ENCODE measurements around the gene HNRNPCL1. TPM values are rescaled to one million over a fixed set of nuclear protein-coding genes. Genes with fewer than 3 reads are reported as not detected.
"Not testable (repeated sequence)": the region's sequence is repeated elsewhere in the genome, so short reads cannot be mapped to it uniquely, and the experiment has no call there.

HNRNPCL1 gene
- total RNA-seq, 5 donors from 2014 or later (not counting 1 experiment from before 2014, with no cell fraction given), result not detected

- no peak overlapping the region for H3K27ac Mint-ChIP-seq
These were observed 3.3 kb upstream of the HNRNPCL1 start for GRCh38 chr1:12851779-12852178.

GRCh38 chr1:12833251-12833650 is 15.3 kb downstream of the HNRNPCL1 start:
- no CpG with 5 or more reads among the region's 2 CpGs for WGBS (ENCODE audit: insufficient coverage)
- H3K27ac ChIP-seq (ENCODE audit: low read length); DNase-seq; CTCF ChIA-PET; H3K27me3 ChIP-seq (replicated peaks in 1 of 2; ENCODE audit: control insufficient read depth in 2 of 2, extremely low read depth in 1 of 2, insufficient read depth in 2 of 2, low read length in 1 of 2); H3K9me3 Mint-ChIP-seq; H3K4me3 Mint-ChIP-seq; H3K4me1 Mint-ChIP-seq; H3K9me3 ChIP-seq; H3K36me3 ChIP-seq (ENCODE audit: control insufficient read depth in 2 of 2, extremely low read depth in 1 of 2, insufficient read depth in 1 of 2, low read length in 1 of 2); H3K36me3 Mint-ChIP-seq; ATAC-seq (replicated peaks in 1 of 4); H3K4me1 ChIP-seq (ENCODE audit: control insufficient read depth in 1 of 2, extremely low read depth in 1 of 2, insufficient read depth in 2 of 2, low read length in 2 of 2); H3K27ac Mint-ChIP-seq; POLR2A ChIA-PET; H3K4me3 ChIP-seq (ENCODE audit: control insufficient read depth in 1 of 2, extremely low read depth in 1 of 2, low read length in 1 of 2): not testable (repeated sequence)
- peaks cover 13 to 15% of the 10 kb centered on the region in 2 donors for H3K27me3 Mint-ChIP-seq

More at GRCh38 chr1:12851779-12852178, 3.3 kb upstream of the HNRNPCL1 start:
- Histone ChIP-seq H3K4me3 (ENCODE audit: control insufficient read depth in 1 of 2, extremely low read depth in 1 of 2, low read length in 1 of 2) (no peak overlapping the region), H3K9me3 (no peaks in the 10 kb centered on the region), H3K4me1 (ENCODE audit: control insufficient read depth in 1 of 2, extremely low read depth in 1 of 2, insufficient read depth in 2 of 2, low read length in 2 of 2) (no peaks in the 10 kb centered on the region), H3K27me3 (replicated peaks in 1 of 2; ENCODE audit: control insufficient read depth in 2 of 2, extremely low read depth in 1 of 2, insufficient read depth in 2 of 2, low read length in 1 of 2) (peaks cover 0 to 4% of the 10 kb centered on the region in 2 experiments), H3K36me3 (ENCODE audit: control insufficient read depth in 2 of 2, extremely low read depth in 1 of 2, insufficient read depth in 1 of 2, low read length in 1 of 2) (no peaks in the 10 kb centered on the region), H3K27ac (ENCODE audit: low read length) (no peak overlapping the region)
- ChIA-PET POLR2A (no interaction called here), CTCF (no interaction called here)
- H3K27me3 Mint-ChIP-seq, result peaks cover 5 to 9% of the 10 kb centered on the region in 2 donors
- WGBS (ENCODE audit: insufficient coverage), result 80% methylated on average over 1 of the region's 4 CpGs
- ATAC-seq (replicated peaks in 1 of 4) (no peak), DNase-seq (no peak)
- H3K36me3 Mint-ChIP-seq, result no peaks in the 10 kb centered on the region
- no peak overlapping the region for H3K4me3 Mint-ChIP-seq
- peaks cover 0 to 7% (median 0%) of the 10 kb centered on the region in 3 donors for H3K9me3 Mint-ChIP-seq
- no peaks in the 10 kb centered on the region for H3K4me1 Mint-ChIP-seq

GRCh38 chr1:12831310-12831709 is 17.2 kb downstream of the HNRNPCL1 start, which contains the start of gene PRAMEF11:
Gene PRAMEF11, minus strand, starts transcription at chr1:12831410. Its CDS starts 2,621 bp downstream, at chr1:12828789.
- peaks cover 11 to 18% of the 10 kb centered on the region in 2 donors for H3K27me3 Mint-ChIP-seq
- H3K4me3 ChIP-seq (ENCODE audit: control insufficient read depth in 1 of 2, extremely low read depth in 1 of 2, low read length in 1 of 2); H3K36me3 Mint-ChIP-seq; DNase-seq; H3K4me1 ChIP-seq (ENCODE audit: control insufficient read depth in 1 of 2, extremely low read depth in 1 of 2, insufficient read depth in 2 of 2, low read length in 2 of 2); H3K4me1 Mint-ChIP-seq; ATAC-seq (replicated peaks in 1 of 4); H3K27ac Mint-ChIP-seq; H3K9me3 Mint-ChIP-seq; H3K9me3 ChIP-seq; H3K4me3 Mint-ChIP-seq; H3K36me3 ChIP-seq (ENCODE audit: control insufficient read depth in 2 of 2, extremely low read depth in 1 of 2, insufficient read depth in 1 of 2, low read length in 1 of 2); POLR2A ChIA-PET; H3K27ac ChIP-seq (ENCODE audit: low read length); CTCF ChIA-PET; H3K27me3 ChIP-seq (replicated peaks in 1 of 2; ENCODE audit: control insufficient read depth in 2 of 2, extremely low read depth in 1 of 2, insufficient read depth in 2 of 2, low read length in 1 of 2): not testable (repeated sequence)
- no CpG with 5 or more reads among the region's 3 CpGs for WGBS (ENCODE audit: insufficient coverage)

GRCh38 chr1:12819061-12819460 is 29.5 kb downstream of the HNRNPCL1 start:
- H3K36me3 ChIP-seq (ENCODE audit: control insufficient read depth in 2 of 2, extremely low read depth in 1 of 2, insufficient read depth in 1 of 2, low read length in 1 of 2); H3K27me3 ChIP-seq (replicated peaks in 1 of 2; ENCODE audit: control insufficient read depth in 2 of 2, extremely low read depth in 1 of 2, insufficient read depth in 2 of 2, low read length in 1 of 2); CTCF ChIA-PET; H3K27ac ChIP-seq (ENCODE audit: low read length); H3K4me1 Mint-ChIP-seq; H3K9me3 Mint-ChIP-seq; H3K27ac Mint-ChIP-seq; DNase-seq; H3K4me3 Mint-ChIP-seq; H3K36me3 Mint-ChIP-seq; H3K9me3 ChIP-seq; ATAC-seq (replicated peaks in 1 of 4); H3K4me1 ChIP-seq (ENCODE audit: control insufficient read depth in 1 of 2, extremely low read depth in 1 of 2, insufficient read depth in 2 of 2, low read length in 2 of 2); H3K4me3 ChIP-seq (ENCODE audit: control insufficient read depth in 1 of 2, extremely low read depth in 1 of 2, low read length in 1 of 2); POLR2A ChIA-PET: not testable (repeated sequence)
- peaks cover 26 to 31% of the 10 kb centered on the region in 2 donors for H3K27me3 Mint-ChIP-seq
- 66% methylated on average over 4 of the region's 6 CpGs for WGBS (ENCODE audit: insufficient coverage)

- WGBS (ENCODE audit: insufficient coverage), result 22% methylated on average over 1 of the region's 2 CpGs
- ATAC-seq (replicated peaks in 1 of 4), result no peak
- Mint-ChIP-seq H3K4me3 (no peak overlapping the region), H3K9me3 (peaks cover 2 to 6% (median 3%) of the 10 kb centered on the region in 3 donors), H3K4me1 (no peaks in the 10 kb centered on the region), H3K27ac (no peak overlapping the region), H3K36me3 (no peaks in the 10 kb centered on the region), H3K27me3 (peaks cover 27 to 43% of the 10 kb centered on the region in 2 donors)
- CTCF ChIA-PET, result no interaction called here
- Histone ChIP-seq H3K27me3 (replicated peaks in 1 of 2; ENCODE audit: control insufficient read depth in 2 of 2, extremely low read depth in 1 of 2, insufficient read depth in 2 of 2, low read length in 1 of 2) (peaks cover 0 to 37% of the 10 kb centered on the region in 2 experiments), H3K36me3 (ENCODE audit: control insufficient read depth in 2 of 2, extremely low read depth in 1 of 2, insufficient read depth in 1 of 2, low read length in 1 of 2) (no peaks in the 10 kb centered on the region), H3K4me1 (ENCODE audit: control insufficient read depth in 1 of 2, extremely low read depth in 1 of 2, insufficient read depth in 2 of 2, low read length in 2 of 2) (no peaks in the 10 kb centered on the region), H3K27ac (ENCODE audit: low read length) (no peak overlapping the region), H3K9me3 (no peaks in the 10 kb centered on the region), H3K4me3 (ENCODE audit: control insufficient read depth in 1 of 2, extremely low read depth in 1 of 2, low read length in 1 of 2) (no peak overlapping the region)
- POLR2A ChIA-PET, result no interaction called here
- DNase-seq, result no peak
These were observed 37.1 kb downstream of the HNRNPCL1 start for GRCh38 chr1:12811409-12811784.

- DNase-seq, result no peak
- no peak for ATAC-seq (replicated peaks in 1 of 4)
- no peak overlapping the region for H3K27ac Mint-ChIP-seq
- Histone ChIP-seq H3K27me3 (replicated peaks in 1 of 2; ENCODE audit: control insufficient read depth in 2 of 2, extremely low read depth in 1 of 2, insufficient read depth in 2 of 2, low read length in 1 of 2) (peaks cover 0 to 37% of the 10 kb centered on the region in 2 experiments), H3K4me1 (ENCODE audit: control insufficient read depth in 1 of 2, extremely low read depth in 1 of 2, insufficient read depth in 2 of 2, low read length in 2 of 2) (no peaks in the 10 kb centered on the region), H3K4me3 (ENCODE audit: control insufficient read depth in 1 of 2, extremely low read depth in 1 of 2, low read length in 1 of 2) (no peak overlapping the region), H3K27ac (ENCODE audit: low read length) (no peak overlapping the region), H3K9me3 (no peaks in the 10 kb centered on the region), H3K36me3 (ENCODE audit: control insufficient read depth in 2 of 2, extremely low read depth in 1 of 2, insufficient read depth in 1 of 2, low read length in 1 of 2) (no peaks in the 10 kb centered on the region)
- peaks cover 31 to 44% of the 10 kb centered on the region in 2 donors for H3K27me3 Mint-ChIP-seq
- CTCF ChIA-PET, result no interaction called here
- 61% methylated on average over 5 of the region's 5 CpGs for WGBS (ENCODE audit: insufficient coverage)
- POLR2A ChIA-PET, result no interaction called here
- no peaks in the 10 kb centered on the region for H3K36me3 Mint-ChIP-seq
- no peaks in the 10 kb centered on the region for H3K4me1 Mint-ChIP-seq
- peaks cover 2 to 6% (median 3%) of the 10 kb centered on the region in 3 donors for H3K9me3 Mint-ChIP-seq
- H3K4me3 Mint-ChIP-seq, result no peak overlapping the region
These were observed 37.7 kb downstream of the HNRNPCL1 start for GRCh38 chr1:12810691-12811408.

Data from T-cell (primary cell).